SK-N-SH (cell line): Measurements from ENCODE around the gene MBD6.

ENCODE experiments used
- CTCF ChIP-seq: fragments of 200-600 bp; sonication (generic); IDR thresholded peaks from 2 replicates; pipeline ENCODE4 v1.6.1; 2017; ENCODE audit warnings: antibody characterized with exemption, mild to moderate bottlenecking, moderate library complexity
- JUND ChIP-seq: IDR thresholded peaks from 2 replicates; pipeline ENCODE4 v1.4.0; 2012
- MAX ChIP-seq: IDR thresholded peaks from 2 replicates; pipeline ENCODE4 v1.4.0; 2012; ENCODE audit warnings: low read depth
- MEF2A ChIP-seq: IDR thresholded peaks from 2 replicates; pipeline ENCODE4 v1.4.0; 2012; ENCODE audit warnings: low read depth, borderline replicate concordance
- RFX5 ChIP-seq: IDR thresholded peaks from 2 replicates; pipeline ENCODE4 v1.6.1; 2012; ENCODE audit warnings: mild to moderate bottlenecking, improper control_type of control experiment, low read length

GRCh38 chr12:57549203-57549908 is 26.7 kb downstream of the MBD6 start:
- TF ChIP-seq MAX (no peak), CTCF (no peak), JUND (no peak), RFX5 (no peak), MEF2A (no peak)
